ENCODE measurements around the gene PRTFDC1. TPM values are rescaled to one million over a fixed set of nuclear protein-coding genes. Genes with fewer than 3 reads are reported as not detected.

Gene PRTFDC1
- total and polyA plus RNA-seq, 2 donors (not counting 3 experiments of a cell fraction or from before 2014, with no cell fraction given): 22.0 to 27.0 TPM

GRCh38 chr10:24854256-24854655 is 98.2 kb downstream of the PRTFDC1 start:
- Histone ChIP-seq H3K36me3 (ENCODE audit: control insufficient read depth in 2 of 2, extremely low read depth in 1 of 2, insufficient read depth in 2 of 2, low read length in 2 of 2) (no peaks in the 10 kb centered on the region), H3K9ac (replicated peaks; ENCODE audit: extremely low read depth, insufficient read depth, low read length) (no peak overlapping the region), H4K20me1 (replicated peaks; ENCODE audit: control insufficient read depth, extremely low read depth, insufficient read depth, low read length) (no peaks in the 10 kb centered on the region), H3K9me3 (replicated peaks; ENCODE audit: control insufficient read depth, insufficient read depth, low read length) (no peaks in the 10 kb centered on the region), H2AFZ (ENCODE audit: low read depth, low read length) (no peak overlapping the region), H3K9me1 (replicated peaks; ENCODE audit: control insufficient read depth, extremely low read depth, insufficient read depth, low read length) (no peaks in the 10 kb centered on the region), H3K4me2 (ENCODE audit: insufficient read depth, low read length) (no peak overlapping the region), H3K4me3 (replicated peaks in 1 of 3; ENCODE audit: insufficient read depth in 1 of 3, low read depth in 1 of 3, low read length in 3 of 3) (no peak overlapping the region), H3K27me3 (ENCODE audit: control insufficient read depth in 2 of 2, insufficient read depth in 2 of 2, low read length in 2 of 2) (no peaks in the 10 kb centered on the region), H3K4me1 (ENCODE audit: control insufficient read depth, extremely low read depth, insufficient read depth, low read length) (peaks cover 40% of the 10 kb centered on the region), H3K79me2 (ENCODE audit: control insufficient read depth, insufficient read depth, low read length) (no peaks in the 10 kb centered on the region), H3K27ac (ENCODE audit: insufficient read depth, low read depth, low read length) (no peak overlapping the region)
- intact Hi-C loops (cut with micrococcal nuclease) (loop anchor here (5.0 kb wide), 1 partner anchor 38 kb away; no protein-coding TSS in a partner anchor), dilution Hi-C loops (cut with MboI; ENCODE audit: extremely low pct_ligation_motif_present, low sequenced_read_pairs) (no loop called here)
- TF ChIP-seq JUN (IDR thresholded peaks at IDR 0.05; ENCODE audit: borderline replicate concordance, insufficient read depth, insufficient read length, low read depth): no peak
- no peak for TF ChIP-seq GATA2 (IDR thresholded peaks at IDR 0.05; ENCODE audit: insufficient read depth, insufficient read length, low read depth, low read length)
- TF ChIP-seq CTCF (IDR thresholded peaks at IDR 0.05; ENCODE audit: extremely low read depth in 1 of 2, insufficient read depth in 1 of 2, low read depth in 1 of 2, low read length in 2 of 2): no peak
- TF ChIP-seq POLR2A (IDR thresholded peaks at IDR 0.05; ENCODE audit: low read depth, low read length): no peak
- no peak for TF ChIP-seq FOS (IDR thresholded peaks at IDR 0.05; ENCODE audit: borderline replicate concordance, insufficient read depth, low read length)
- TF ChIP-seq MYC (IDR thresholded peaks at IDR 0.05; ENCODE audit: low read depth, low read length): no peak
- TF ChIP-seq EZH2 (IDR thresholded peaks at IDR 0.05; ENCODE audit: borderline replicate concordance, low read depth, low read length, severe bottlenecking): no peak
- no peak for TF ChIP-seq MAX (IDR thresholded peaks at IDR 0.05; ENCODE audit: insufficient read depth, insufficient read length)
- no peak for TF ChIP-seq POLR2AphosphoS5 (IDR thresholded peaks at IDR 0.05; ENCODE audit: insufficient read depth, low read depth, low read length)
- ChIA-PET POLR2A (no interaction called here), CTCF (interaction anchor here (1.6 kb wide), 1 partner anchor 11 kb away, joined by 4 read pairs; no protein-coding TSS in a partner anchor)
- DNase-seq (ENCODE audit: low read depth, low spot score) (peak; percentile 57), FAIRE-seq (peak; percentile 4)
- no TSS peak for BruUV-seq (replicated peaks)

Measured in endothelial cell of umbilical vein (primary cell).